ENCODE results near the gene MCOLN3.

The MCOLN3 gene

DNA sequence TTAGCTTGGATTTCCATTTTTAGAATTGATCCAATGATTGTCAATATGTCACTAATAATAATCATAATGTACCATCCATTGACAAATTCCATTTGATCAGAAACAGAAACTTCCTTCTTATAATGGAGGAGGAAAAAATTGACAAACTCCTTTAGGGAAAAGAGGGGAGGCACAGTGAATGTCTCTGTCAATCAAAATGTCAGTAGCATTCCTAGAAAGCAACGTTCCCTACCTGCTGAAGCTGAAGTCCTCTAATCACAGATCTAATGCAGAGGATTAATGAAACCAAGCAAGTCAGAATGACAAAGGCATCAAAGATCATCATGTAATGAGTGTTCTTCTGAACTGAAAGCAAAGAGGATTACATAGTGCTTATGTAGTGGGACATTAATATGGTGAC is 22.4 kb downstream of the MCOLN3 start:
- no peak overlapping the region for H3K27ac ChIP-seq (ENCODE audit: low read depth, low read length)
- no peaks in the 10 kb centered on the region for H3K79me2 ChIP-seq (ENCODE audit: control insufficient read depth, low read length)
- no peak overlapping the region for H3K4me2 ChIP-seq (ENCODE audit: low read length)
- TF ChIP-seq, protein P1, sequence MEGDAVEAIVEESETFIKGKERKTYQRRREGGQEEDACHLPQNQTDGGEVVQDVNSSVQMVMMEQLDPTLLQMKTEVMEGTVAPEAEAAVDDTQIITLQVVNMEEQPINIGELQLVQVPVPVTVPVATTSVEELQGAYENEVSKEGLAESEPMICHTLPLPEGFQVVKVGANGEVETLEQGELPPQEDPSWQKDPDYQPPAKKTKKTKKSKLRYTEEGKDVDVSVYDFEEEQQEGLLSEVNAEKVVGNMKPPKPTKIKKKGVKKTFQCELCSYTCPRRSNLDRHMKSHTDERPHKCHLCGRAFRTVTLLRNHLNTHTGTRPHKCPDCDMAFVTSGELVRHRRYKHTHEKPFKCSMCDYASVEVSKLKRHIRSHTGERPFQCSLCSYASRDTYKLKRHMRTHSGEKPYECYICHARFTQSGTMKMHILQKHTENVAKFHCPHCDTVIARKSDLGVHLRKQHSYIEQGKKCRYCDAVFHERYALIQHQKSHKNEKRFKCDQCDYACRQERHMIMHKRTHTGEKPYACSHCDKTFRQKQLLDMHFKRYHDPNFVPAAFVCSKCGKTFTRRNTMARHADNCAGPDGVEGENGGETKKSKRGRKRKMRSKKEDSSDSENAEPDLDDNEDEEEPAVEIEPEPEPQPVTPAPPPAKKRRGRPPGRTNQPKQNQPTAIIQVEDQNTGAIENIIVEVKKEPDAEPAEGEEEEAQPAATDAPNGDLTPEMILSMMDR (IDR thresholded peaks at IDR 0.05; ENCODE audit: low read depth, low read length, poor library complexity, severe bottlenecking): no peak
- TF ChIP-seq EZH2phosphoT487 (IDR thresholded peaks at IDR 0.05; ENCODE audit: borderline replicate concordance, low read length): no peak
- H3K9me3 ChIP-seq (ENCODE audit: control insufficient read depth, insufficient read depth, low read length): no peaks in the 10 kb centered on the region
- no peak overlapping the region for H3K4me3 ChIP-seq (ENCODE audit: low read length)
- H4K20me1 ChIP-seq (ENCODE audit: control insufficient read depth, insufficient read depth, low read depth, low read length): no peaks in the 10 kb centered on the region
- no peaks in the 10 kb centered on the region for H3K9me2 ChIP-seq (replicated peaks; ENCODE audit: control insufficient read depth, low read length)
- H3K27me3 ChIP-seq (ENCODE audit: control insufficient read depth, low read length): peaks cover 4% of the 10 kb centered on the region; the same call in 1 of the 2 replicates
- no peaks in the 10 kb centered on the region for H3F3A ChIP-seq (ENCODE audit: control insufficient read depth, insufficient read depth)
- H3K4me1 ChIP-seq (ENCODE audit: control insufficient read depth, low read length): peaks cover 4% of the 10 kb centered on the region
- H3K36me3 ChIP-seq (ENCODE audit: control insufficient read depth, low read length): no peaks in the 10 kb centered on the region

DNA sequence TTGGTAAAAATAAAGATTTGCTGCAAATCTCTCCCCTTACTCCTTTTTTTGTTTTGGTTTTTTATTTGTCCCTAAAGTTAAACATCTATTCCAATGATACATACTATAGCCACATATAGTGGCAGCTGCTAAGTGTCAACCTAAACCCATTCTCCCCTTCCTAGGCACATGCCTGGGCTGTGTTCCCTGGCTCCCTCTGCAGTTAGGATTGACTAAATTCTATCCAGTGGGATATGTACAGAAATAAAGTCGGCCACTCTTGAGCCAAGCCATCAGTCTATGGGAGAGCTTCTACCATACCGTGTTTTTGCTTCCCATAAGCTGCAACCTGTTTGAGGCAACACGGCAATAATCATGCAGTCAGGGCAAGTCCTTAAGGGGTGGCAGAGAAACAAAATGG is 23.6 kb downstream of the MCOLN3 start:
- H3K9me3 ChIP-seq (ENCODE audit: control insufficient read depth, insufficient read depth, low read length): no peaks in the 10 kb centered on the region
- H3K27me3 ChIP-seq (ENCODE audit: control insufficient read depth, low read length): peaks cover 4% of the 10 kb centered on the region; the same call in 1 of the 2 replicates
- no peaks in the 10 kb centered on the region for H3F3A ChIP-seq (ENCODE audit: control insufficient read depth, insufficient read depth)
- no peak overlapping the region for H3K4me3 ChIP-seq (ENCODE audit: low read length)
- H3K27ac ChIP-seq (ENCODE audit: low read depth, low read length): no peak overlapping the region
- TF ChIP-seq, protein P1 (IDR thresholded peaks at IDR 0.05; ENCODE audit: low read depth, low read length, poor library complexity, severe bottlenecking): no peak
- no peak for TF ChIP-seq EZH2phosphoT487 (IDR thresholded peaks at IDR 0.05; ENCODE audit: borderline replicate concordance, low read length)
- H3K36me3 ChIP-seq (ENCODE audit: control insufficient read depth, low read length): no peaks in the 10 kb centered on the region
- H3K9me2 ChIP-seq (replicated peaks; ENCODE audit: control insufficient read depth, low read length): no peaks in the 10 kb centered on the region
- peaks cover 4% of the 10 kb centered on the region for H3K4me1 ChIP-seq (ENCODE audit: control insufficient read depth, low read length)
- H3K79me2 ChIP-seq (ENCODE audit: control insufficient read depth, low read length): no peaks in the 10 kb centered on the region
- H3K4me2 ChIP-seq (ENCODE audit: low read length): no peak overlapping the region
- no peaks in the 10 kb centered on the region for H4K20me1 ChIP-seq (ENCODE audit: control insufficient read depth, insufficient read depth, low read depth, low read length)

DNA sequence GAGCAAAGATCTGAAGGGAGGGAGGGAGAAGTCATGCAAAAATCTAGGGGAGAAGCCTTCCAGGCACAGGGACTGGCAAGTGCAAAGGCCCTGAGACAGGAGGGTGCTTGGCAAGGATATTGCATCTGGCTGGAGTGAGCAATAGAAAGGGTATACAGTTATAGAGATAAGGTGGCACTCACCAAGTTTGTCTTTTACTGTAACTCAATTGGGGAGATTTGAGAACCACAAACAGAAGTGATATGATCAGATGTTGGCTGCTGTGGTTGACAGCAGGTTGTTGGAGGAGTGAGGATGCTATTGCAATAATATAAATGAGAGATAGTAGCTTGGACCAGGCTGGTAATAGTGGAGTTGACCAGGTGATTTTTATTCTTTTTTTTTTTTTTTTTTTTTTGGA is 25.6 kb downstream of the MCOLN3 start:
- Histone ChIP-seq H3K9me2 (replicated peaks; ENCODE audit: control insufficient read depth, low read length) (no peaks in the 10 kb centered on the region), H3K4me3 (ENCODE audit: low read length) (no peak overlapping the region), H3K4me1 (ENCODE audit: control insufficient read depth, low read length) (peaks cover 4% of the 10 kb centered on the region), H3K79me2 (ENCODE audit: control insufficient read depth, low read length) (no peaks in the 10 kb centered on the region), H3K36me3 (ENCODE audit: control insufficient read depth, low read length) (no peaks in the 10 kb centered on the region), H3K9me3 (ENCODE audit: control insufficient read depth, insufficient read depth, low read length) (no peaks in the 10 kb centered on the region), H3F3A (ENCODE audit: control insufficient read depth, insufficient read depth) (no peaks in the 10 kb centered on the region), H3K27ac (ENCODE audit: low read depth, low read length) (no peak overlapping the region), H4K20me1 (ENCODE audit: control insufficient read depth, insufficient read depth, low read depth, low read length) (no peaks in the 10 kb centered on the region), H3K27me3 (ENCODE audit: control insufficient read depth, low read length) (peaks cover 4% of the 10 kb centered on the region; the same call in 1 of the 2 replicates), H3K4me2 (ENCODE audit: low read length) (no peak overlapping the region)
- TF ChIP-seq, protein P1 (IDR thresholded peaks at IDR 0.05; ENCODE audit: low read depth, low read length, poor library complexity, severe bottlenecking): no peak
- no peak for TF ChIP-seq EZH2phosphoT487 (IDR thresholded peaks at IDR 0.05; ENCODE audit: borderline replicate concordance, low read length)
